Measurements from ENCODE around the gene NUP85. TPM values are rescaled to one million over a fixed set of nuclear protein-coding genes. Genes with fewer than 3 reads are reported as not detected.

NUP85 gene
- total RNA-seq, result 23.7 and 24.1 TPM in 2 replicates

DNA sequence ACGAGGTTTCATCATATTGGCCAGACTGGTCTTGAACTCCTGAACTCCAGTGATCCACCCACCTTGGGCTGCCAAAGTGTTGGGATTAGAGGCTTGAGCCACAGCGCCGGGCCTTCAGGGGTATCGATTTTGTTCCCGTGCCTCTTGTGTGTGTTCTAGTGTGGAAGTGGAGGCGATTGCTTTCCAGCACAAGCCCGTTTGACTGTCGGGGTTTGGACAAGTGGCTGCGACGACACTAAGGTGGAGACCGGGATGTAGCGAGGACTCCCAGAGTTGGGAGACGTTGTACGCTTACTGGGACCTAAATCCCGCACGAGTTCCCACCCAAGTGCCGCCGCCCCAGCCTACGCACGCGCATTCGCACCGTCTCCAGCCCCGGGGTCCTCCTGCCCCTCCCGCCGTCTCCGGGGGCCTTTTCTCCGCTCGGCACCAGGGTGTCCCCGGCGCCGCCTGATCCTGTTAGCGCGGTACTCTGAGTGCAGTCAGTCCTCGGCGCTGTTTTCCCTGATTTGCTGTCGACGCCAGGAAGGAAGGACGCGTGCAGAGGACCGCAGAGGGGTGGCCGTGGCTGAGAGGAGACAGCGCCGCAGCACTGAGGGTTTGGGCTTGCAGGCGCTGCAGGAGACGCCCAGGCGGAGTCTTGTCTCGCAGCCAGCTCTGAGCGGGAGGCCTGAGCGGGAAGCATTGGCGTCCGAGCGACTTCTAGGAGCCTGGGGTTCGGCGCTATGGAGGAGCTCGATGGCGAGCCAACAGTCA, at the start of gene NUP85:
Gene NUP85, plus strand, starts transcription at position 643 of the 756 bp plus-strand sequence. Its CDS starts 83 bp downstream, at position 726.

GRCh38 chr17:75182569-75183436, 22.7 kb upstream of the NUP85 start, which contains the start of gene SUMO2:
Gene SUMO2 (minus strand): TSS chr17:75182959. CDS start chr17:75182834, 125 bp downstream.

GRCh38 chr17:75261336-75262111, 56.0 kb downstream of the NUP85 start, which contains the start of the genes GGA3 and MRPS7:
Gene GGA3 (minus strand): TSS chr17:75261606. CDS start chr17:75261587, 19 bp downstream.
Gene MRPS7 (plus strand): TSS chr17:75261879. CDS start chr17:75261901, 22 bp downstream.

GRCh38 chr17:75270966-75271232, 65.4 kb downstream of the NUP85 start, which contains the start of gene MIF4GD:
Gene MIF4GD (minus strand): TSS chr17:75271231. CDS start chr17:75270195, 1,036 bp downstream.

Other genes starting within 250 kb of the NUP85 start
- 0.32 TPM in 1 of 2 replicates, not detected in the other for gene HID1, start 232.9 kb upstream of the NUP85 start, total RNA-seq
- 15.2 and 15.7 TPM in 2 replicates for gene CDR2L, start 218.0 kb upstream of the NUP85 start, total RNA-seq
- gene MRPL58, start 193.0 kb upstream of the NUP85 start, total RNA-seq, result 25.7 and 35.7 TPM in 2 replicates
- gene ATP5PD, start 158.7 kb upstream of the NUP85 start, total RNA-seq, result 415 and 418 TPM in 2 replicates
- gene KCTD2, start 158.5 kb upstream of the NUP85 start, total RNA-seq, result 26.9 and 29.1 TPM in 2 replicates
- gene SLC16A5, start 117.7 kb upstream of the NUP85 start, total RNA-seq, result 14.6 and 15.5 TPM in 2 replicates
- gene ARMC7, start 95.7 kb upstream of the NUP85 start, total RNA-seq, result 3.3 and 4.1 TPM in 2 replicates
- 35.3 and 51.9 TPM in 2 replicates for gene NT5C, start 73.9 kb upstream of the NUP85 start, total RNA-seq
- gene JPT1, start 51.2 kb upstream of the NUP85 start, total RNA-seq, result 86.7 and 87.4 TPM in 2 replicates
- 104 and 119 TPM in 2 replicates for gene SUMO2, start 22.7 kb upstream of the NUP85 start, total RNA-seq
- gene GGA3, start 55.9 kb downstream of the NUP85 start, total RNA-seq, result 11.9 and 15.3 TPM in 2 replicates
- 35.3 and 35.4 TPM in 2 replicates for gene MRPS7, start 56.2 kb downstream of the NUP85 start, total RNA-seq
- 6.2 and 8.0 TPM in 2 replicates for gene MIF4GD, start 65.6 kb downstream of the NUP85 start, total RNA-seq
- gene SLC25A19, start 83.8 kb downstream of the NUP85 start, total RNA-seq, result 3.5 and 5.0 TPM in 2 replicates
- 66.6 and 73.7 TPM in 2 replicates for gene GRB2, start 200.0 kb downstream of the NUP85 start, total RNA-seq